HG03064 (cell line): ENCODE measurements around the gene SPRR1A.
"Not testable (repeated sequence)": the region's sequence is repeated elsewhere in the genome, so short reads cannot be mapped to it uniquely, and the experiment has no call there.

Experiments used
- ATAC-seq: cut with Tn5 transposase; IDR thresholded peaks from one replicate; pipeline ENCODE4 v1.9.1; 2021; ENCODE audit warnings: low read depth; ENCODE audit not compliant: unreplicated experiment

Gene SPRR1A

DNA sequence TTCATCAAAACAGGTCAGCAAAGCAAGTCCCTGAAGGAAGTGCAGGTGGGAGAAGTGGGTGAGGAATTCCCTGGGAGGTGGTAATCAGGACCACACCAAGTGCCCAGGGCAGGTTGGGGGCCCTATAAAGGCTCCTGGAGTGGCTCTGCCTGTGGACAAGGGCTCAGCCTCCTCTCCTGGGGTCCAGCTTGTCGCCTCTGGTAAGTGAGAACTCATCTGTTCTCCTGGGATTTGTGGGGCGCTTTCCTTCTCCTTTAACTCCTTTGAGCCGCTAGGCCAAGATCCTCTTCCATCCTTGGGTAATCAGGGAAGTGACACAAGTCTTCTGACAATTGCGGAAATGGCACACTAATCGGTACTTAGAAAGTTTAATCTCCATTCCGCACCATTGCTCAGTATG, 13.4 kb upstream of the SPRR1A start, which contains the start of gene SPRR4:
SPRR4 (plus strand) TSS at position 154 of the 400 bp plus-strand sequence. CDS start 1,243 bp downstream, outside the sequence.
- no peak for ATAC-seq

DNA sequence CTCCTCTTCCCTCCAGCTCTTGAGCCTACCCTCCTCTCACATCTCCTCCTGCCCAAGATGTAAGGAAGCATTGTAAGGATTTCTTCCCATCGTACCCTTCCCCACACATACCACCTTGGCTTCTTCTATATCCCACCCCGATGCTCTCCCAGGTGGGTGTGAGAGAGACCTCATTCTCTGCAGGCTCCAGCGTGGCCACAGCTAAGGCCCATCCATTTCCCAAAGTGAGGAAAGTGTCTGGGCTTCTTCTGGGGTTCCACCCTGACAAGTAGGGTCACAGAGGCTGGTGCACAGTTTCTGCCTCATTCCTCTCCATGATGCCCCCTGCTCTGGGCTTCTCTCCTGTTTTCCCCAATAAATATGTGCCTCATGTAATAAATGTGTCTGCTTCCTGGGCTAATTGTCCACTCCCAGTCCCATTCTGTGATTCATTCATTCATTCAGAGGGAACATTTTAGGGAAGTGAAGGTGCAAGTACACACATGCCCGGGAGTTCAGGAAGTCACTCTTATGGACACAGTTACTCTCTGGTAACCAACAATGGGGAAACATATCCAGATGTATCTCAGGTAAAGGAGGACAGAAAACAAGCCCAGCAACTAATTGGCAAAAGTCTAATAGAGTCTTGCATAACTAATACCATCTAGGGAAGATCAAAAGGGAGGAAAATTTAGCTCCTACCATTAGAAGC, 11.5 kb upstream of the SPRR1A start:
- no peak for ATAC-seq

DNA sequence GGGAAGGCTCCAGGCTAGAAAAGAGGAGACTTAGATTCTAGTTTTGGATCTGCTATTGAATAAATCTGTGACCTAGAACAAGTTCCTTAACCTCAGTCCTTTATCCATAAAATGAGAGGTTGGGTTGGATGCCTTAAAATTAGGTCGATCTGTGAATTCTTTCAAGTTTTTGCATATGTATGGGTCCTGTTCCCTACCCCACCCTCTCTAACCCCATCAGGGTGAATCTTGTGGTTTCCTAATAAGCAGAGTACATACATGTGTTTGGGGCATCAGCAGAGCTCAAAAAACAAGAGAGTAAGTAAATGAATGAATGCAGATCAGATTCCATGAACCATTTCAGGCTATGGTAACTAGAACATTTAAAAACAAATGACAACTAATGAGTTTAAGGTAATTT, 7.2 kb upstream of the SPRR1A start:
- no peak for ATAC-seq

DNA sequence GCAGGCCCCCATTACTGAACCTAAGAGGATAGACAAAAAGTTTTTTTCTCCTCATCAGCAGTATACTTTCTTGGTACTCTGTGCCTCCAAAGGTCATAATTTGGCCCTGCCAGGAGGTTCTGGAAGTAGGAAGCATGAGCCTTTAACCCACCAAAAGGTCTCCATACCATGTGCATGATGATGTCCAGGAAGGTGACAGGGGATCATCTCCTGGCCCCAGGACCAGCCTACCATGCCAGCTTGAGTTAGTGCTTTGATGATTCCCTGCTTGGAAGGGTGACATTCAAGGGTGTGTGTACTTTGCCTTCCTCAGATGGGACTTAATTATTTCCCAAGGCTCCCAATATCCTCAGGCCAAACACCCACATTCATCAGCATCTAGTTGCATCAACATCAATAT, 6.3 kb upstream of the SPRR1A start:
- ATAC-seq: no peak

DNA sequence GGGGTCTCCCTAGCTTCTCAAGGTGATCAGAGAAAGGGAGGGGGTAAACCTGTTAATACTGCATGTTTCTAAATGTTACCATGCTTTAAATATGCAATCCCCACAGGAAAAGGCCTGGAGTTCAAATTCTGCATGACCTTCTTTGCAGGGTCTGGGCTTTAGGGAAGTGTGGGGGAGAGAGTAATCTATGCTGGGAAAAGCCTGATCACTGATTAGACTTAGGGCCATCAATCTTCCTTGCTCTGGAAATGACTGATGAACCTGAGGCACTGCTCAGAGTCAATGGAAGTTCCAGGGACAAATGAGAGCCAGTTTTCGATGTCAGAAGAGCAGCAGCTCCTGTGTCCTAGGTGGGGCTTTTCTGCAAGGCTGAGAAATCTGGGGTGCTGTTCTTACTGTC, 3.2 kb upstream of the SPRR1A start:
- ATAC-seq: no peak

DNA sequence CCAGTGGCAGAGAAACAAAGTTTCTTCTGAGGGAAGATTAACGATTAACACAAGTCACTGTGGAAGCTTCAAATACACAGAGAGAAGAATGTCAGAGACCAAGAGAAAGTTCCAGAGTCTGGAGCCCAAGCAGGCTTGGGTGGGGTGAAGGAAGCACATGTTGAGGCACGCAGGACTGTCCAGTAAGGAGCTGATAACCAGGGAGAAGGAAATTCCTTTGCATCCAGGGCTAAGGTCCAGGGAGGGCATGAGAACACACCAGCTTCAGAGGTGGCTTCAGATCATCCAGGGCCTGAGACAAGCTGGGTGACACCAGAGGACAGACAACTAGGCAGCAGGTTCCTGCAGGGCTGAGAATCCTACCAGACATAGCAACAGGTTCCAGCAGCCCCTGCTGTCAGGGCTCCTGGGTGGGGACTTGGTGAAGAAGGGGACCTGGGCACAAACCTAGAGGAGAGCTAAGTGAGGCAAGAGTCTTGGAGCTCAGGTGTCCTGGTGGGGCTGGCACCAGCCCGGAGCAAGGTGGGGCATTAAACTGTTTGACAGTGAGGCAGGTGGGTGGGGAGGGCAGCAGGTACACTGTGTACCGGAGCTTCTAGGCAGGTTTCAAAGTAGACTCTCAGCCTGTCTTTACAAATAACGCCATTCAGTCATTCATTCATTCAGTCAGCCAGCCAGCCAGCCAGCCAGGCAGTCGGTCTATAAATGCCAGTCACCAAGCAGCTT, 2.6 kb upstream of the SPRR1A start:
- ATAC-seq: no peak

DNA sequence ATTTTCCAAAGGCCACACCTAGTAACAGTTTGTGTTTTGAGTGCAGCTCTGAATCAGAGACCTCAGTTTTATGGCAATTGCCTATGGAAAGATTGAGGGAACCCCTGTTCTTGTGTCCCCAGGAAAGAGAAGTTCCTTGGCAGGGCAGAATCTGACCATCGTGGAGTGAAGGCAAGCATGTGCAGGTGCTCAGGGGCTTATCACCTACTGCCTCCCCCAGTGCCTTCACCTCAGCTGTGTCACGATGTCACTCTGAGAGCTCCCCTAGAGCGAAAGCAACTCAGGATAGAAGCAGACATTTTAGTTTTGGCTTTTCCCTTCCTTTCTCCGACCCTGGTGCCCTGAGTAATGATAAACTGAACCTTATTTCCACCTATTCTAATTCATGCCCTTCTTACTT, 1.8 kb upstream of the SPRR1A start:
- no peak for ATAC-seq

DNA sequence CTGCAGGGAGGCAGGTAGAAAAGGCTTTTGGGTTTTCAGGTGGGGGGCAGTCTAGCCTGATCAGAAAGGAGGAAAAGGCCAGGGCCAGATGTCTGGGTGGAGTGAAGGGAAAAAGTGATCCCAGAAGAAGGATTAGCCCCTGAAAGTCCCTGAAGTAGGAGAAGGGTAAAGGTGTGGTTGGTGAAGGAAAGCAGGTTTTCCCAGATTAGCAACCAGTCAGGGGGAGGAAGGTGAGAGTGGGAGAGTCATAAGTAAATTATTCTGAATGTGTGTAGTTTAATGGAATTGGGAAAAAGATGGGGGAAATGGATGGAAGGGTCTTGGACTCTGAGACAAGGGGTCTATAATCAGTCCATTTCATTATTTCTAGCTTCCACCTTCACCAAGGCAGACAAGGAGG, 647 bp upstream of the SPRR1A start:
- ATAC-seq: no peak

DNA sequence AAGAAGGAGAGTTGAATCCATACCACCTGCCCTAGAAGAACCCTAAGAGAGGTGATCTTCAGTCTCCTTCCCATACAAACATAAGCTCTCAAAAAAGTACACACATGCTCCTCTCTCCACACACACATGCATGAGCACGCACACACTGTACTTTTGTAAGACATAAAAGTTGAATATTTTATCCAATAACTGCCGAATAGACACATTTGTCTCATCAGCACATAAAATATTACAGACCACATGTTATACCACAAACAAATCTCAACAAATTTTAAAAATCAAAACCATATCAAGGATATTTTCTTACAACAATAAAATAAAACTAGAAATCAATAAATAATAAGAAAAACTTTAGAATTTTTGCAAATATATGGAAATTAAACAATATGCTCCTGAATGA, 2.7 kb downstream of the SPRR1A start:
- ATAC-seq: no peak

DNA sequence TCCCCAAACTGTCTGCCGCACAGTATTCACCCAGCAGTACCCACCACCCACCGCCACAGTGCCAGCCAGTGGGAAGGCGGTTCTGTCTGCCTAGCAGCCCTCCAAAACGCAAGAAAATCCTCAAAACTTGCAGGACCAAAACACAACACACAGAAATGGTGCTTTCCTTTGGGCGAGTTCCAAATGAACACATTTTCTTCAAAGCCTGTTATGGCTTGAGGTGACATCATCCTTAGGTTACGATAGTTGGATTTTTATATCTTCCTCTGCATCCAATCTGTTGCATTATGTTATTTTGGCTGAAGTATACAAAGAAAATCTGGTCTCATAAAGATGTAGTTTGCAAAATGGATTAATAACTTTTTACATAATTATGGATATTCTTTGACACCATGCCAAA, 9.3 kb downstream of the SPRR1A start:
- no peak for ATAC-seq

DNA sequence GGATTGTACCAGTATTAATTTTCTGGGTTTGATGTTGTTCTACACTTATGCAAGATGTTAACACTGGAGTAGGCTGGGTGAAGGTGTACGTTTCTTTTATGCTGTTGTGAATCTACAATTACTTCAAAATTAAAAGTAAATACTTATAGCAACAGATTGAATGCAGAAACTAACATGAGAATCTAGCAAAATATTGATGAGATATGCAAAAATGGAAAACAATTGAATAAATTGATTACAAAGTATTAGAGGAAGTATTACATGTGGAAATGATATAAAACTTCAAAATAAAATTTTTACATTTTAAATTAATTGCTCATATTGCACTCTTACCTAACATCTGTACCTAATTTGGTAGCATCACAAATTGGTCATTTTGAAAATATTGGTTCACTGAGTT, 12.0 kb downstream of the SPRR1A start:
- ATAC-seq: no peak

DNA sequence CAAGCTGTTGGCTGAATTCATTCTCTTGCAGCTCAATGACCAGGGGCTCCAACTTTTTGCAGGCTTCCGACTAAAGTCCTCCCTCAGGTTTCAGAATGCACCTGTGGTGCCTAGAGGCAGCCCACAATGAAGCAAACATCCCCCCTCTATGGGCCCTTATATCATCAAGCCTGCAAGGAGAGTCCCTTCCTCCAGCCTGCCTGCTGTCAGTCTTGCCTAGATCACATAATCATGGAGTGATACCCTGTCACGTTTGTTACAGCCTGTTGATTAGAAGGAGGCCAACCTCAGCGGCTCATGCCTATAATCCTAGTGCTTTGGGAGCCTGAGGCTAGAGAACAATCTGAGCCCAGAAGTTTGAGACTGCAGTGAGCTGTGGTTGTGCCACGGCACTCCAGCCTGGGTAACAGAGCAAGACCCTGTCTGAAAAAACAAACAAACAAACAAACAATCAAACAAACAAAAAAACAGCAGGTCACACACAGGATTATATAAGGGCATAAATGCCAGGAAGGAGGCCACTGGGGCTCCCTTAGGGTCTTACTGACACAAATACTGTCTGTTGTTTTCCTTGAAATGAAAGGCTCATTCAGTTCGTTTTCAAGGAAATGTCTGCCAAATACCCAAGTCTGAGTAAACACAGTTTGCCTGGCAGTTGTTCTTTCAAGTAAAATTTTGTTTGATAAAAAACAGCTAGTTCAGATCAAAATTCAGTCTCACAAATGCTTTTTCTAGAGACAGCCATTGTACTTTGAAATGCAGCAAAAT, 12.9 kb downstream of the SPRR1A start:
- no peak for ATAC-seq

DNA sequence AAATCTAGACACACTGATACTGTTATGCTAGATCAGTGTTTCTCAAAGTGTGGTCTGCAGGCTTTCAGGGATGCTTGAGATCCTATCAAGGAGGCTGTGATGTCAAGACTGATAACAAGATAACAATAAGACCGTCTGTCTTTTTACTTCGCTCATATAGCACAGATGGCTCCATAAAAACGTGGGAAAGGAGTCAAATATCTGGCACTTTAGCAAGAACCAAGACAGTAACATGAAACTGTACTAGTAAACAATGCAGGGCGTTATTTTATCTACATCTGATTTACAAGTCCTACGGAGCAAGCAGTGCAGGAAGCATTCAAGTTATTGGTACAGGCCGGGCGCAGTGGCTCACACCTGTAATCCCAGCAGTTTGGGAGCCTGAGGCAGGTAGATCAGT, 14.0 kb downstream of the SPRR1A start:
- no peak for ATAC-seq

DNA sequence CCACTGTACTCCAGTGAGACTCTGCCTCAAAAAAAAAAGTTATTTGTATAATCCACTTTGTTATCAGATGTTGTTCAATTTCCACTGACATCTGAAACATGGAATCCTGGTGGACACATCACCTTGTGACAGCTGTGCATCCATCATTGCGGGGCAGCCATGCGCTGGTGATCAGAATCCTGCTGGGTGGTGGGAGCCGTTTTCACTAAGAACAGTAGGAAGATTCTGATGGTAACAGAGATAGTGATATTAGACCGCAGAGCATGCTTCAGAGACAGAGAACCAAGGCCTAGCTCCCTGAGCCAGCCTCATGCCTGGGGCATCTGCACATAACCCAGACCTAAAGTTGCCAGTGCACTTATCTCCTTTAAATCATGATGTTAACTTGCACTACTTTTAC, 14.6 kb downstream of the SPRR1A start:
- no peak for ATAC-seq

DNA sequence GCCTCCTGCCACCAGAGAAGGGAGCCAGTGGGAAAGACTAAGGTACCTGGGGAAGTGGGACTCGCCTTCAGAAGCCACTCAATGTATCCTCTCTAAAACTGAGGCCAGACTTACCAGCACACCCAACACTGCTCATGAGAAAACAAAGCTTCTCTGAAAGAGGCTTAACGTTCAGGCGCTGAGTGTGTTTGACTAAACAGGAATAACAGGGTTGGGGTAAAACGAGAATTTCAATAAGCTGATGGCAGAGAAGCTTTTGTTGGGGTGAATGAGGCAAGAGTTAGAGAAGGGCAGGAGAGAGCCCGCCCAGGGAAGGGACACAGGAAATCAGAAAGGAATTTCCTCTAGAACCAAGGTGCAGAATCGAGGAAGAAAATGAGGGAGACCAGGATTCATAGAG, 15.9 kb downstream of the SPRR1A start:
- no peak for ATAC-seq

DNA sequence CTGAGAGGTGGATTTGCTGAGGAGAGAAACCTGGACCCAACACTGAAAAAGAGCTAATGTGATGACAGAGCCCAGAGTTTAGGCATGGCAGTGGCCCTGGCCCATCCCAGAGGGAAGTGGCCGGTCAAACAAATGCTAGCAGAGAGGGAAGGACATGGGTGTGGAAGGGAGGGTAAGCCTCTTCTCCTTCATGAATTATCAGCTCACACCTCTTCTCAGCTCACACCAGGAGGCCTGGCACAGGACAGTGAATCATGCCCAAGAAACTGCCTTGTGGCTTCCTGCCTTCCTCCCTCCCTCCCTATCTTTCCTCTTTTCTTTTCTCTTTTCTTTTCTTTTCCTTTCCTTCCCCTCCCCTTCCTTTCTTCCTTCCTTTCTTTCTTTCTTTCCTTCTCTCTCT, 16.4 kb downstream of the SPRR1A start:
- ATAC-seq: no peak

DNA sequence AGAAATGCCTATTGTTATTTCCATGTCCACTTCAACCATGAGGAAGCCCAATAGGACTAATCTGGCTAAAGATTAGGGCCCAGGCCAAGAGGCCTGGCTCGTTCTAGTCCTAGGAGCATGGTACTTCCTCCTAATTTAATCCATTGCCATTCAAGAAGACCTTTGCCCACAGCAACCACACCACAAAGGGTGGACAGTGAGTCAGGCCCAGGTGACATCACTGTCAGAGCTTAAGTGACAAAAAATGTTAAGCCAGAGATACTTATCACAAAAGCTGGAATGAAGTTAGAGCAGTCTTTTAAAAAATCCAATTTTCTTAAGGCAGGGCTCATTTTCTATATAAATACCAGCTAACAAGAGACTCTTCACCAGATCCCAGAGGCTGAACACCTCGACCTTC, 17.5 kb downstream of the SPRR1A start, which contains the start of gene SPRR3:
SPRR3 (plus strand) TSS at position 368 of the 400 bp plus-strand sequence. CDS start 1,272 bp downstream, outside the sequence.
- no peak for ATAC-seq

DNA sequence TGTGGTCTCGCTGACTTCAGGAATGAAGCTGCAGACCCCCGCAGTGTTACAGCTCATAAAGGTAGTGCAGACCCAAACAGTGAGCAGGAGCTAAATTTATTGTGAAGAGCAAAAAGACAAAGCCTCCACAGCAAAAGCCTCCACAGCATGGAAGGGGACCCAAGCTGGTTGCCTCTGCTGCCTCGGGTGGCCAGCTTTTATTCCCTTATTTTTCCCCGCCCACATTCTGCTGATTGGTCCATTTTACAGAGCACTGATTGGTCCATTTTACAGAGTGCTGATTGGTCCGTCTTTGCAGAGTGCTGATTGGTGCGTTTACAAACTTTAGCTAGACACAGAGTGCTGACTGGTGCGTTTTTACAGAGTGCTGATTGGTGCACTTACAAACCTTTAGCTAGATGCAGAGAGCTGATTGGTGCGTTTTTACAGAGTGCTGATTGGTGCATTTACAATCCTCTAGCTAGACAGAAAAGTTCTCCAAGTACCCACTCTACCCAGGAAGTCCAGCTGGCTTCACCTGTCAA, 27.4 kb downstream of the SPRR1A start:
- not testable (repeated sequence) for ATAC-seq

DNA sequence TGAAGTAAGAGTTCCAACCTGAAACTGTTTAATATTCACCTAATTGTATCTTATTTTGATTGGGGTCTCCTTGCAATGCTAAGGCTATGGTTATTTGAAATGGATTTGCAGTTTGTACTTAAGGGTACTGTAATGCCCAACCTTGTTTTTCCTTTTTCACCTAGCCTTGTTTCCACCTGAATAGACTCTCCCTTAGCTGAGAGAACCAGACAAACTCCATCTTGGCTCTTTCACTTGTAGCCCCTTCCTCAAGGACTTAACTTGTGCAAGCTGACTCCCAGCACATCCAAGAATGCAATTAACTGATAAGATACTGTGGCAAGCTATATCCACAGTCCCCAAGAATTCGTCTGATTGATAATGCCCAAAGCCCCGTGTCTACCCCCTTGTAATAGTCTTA, 37.9 kb downstream of the SPRR1A start:
- not testable (repeated sequence) for ATAC-seq

DNA sequence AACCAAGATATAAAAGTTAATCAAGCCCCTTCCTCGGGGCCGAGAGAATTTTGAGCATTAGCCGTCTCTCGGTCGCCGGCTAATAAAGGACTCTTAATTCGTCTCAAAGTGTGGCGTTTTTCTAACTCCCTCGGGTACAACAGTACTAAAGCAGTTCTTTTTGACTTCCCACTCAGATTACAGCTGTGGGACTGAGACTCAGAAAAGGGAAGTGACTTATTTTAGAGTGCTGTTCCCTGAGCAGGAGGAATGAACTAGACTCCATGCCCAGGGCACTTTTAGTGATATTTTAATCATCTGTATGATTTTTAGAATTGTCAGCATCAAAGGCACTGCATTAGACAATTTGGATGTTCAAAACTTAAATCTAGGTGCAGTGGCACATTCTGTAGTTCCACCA, 38.5 kb downstream of the SPRR1A start:
- not testable (repeated sequence) for ATAC-seq

DNA sequence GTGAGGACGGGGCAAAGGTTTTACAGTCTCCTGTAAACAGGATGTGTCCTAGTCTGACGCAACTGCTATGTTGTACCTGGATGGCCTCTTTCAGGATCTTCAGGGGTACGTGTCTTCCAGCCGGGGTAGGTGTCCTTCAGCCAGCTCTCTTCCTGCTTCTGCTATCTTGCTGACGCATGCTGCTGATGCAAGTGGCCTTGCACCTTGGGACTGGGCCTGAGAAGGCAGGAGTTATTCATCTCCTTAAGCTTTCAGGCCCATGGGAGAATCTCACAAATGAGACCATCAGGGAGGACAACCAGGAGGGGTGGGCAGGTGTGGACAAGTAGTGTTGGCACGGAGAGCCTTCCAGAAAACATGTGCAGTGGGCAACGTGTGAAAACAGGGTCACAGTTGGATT, 39.2 kb downstream of the SPRR1A start:
- no peak for ATAC-seq
